MM.1S (cell line): ENCODE results near the gene SLC6A20.

Experiments
- DNase-seq: peaks from one replicate; pipeline ENCODE4 v3.0.0-alpha.2; 2015
- H2AFZ ChIP-seq: fragments of 300-600 bp; sonication (generic); 2 replicates; pipeline ENCODE4 v1.6.0; 2016; ENCODE audit warnings: antibody characterized with exemption, low read length
- H3F3A ChIP-seq: fragments of 300-600 bp; sonication (generic); 2 replicates; pipeline ENCODE4 v1.6.1; 2016; ENCODE audit warnings: mild to moderate bottlenecking, antibody characterized with exemption, low read length, moderate library complexity, mixed read lengths; ENCODE audit not compliant: insufficient read depth
- H3K27ac ChIP-seq: fragments of 300-600 bp; sonication (generic); 2 replicates; pipeline ENCODE4 v1.5.1; 2016; ENCODE audit warnings: mild to moderate bottlenecking, low read length
- H3K27me3 ChIP-seq: fragments of 300-600 bp; sonication (generic); replicated peaks from 2 replicates; pipeline ENCODE4 v1.6.0; 2016; ENCODE audit warnings: low read length; ENCODE audit not compliant: insufficient read depth
- H3K36me3 ChIP-seq: fragments of 300-600 bp; sonication (generic); replicated peaks from 2 replicates; pipeline ENCODE4 v1.6.1; 2016; ENCODE audit warnings: mild to moderate bottlenecking, low read length, mixed read lengths; ENCODE audit not compliant: insufficient read depth
- H3K4me1 ChIP-seq: fragments of 300-600 bp; sonication (generic); 2 replicates; pipeline ENCODE4 v1.6.1; 2016; ENCODE audit warnings: low read length, mixed read lengths
- H3K4me2 ChIP-seq: fragments of 300-600 bp; sonication (generic); 2 replicates; pipeline ENCODE4 v1.6.0; 2016; ENCODE audit warnings: low read depth, low read length
- H3K4me3 ChIP-seq: fragments of 300-600 bp; sonication (generic); 2 replicates; pipeline ENCODE4 v1.5.1; 2016; ENCODE audit warnings: low read length, mixed read lengths
- H3K79me2 ChIP-seq: fragments of 300-600 bp; sonication (generic); 2 replicates; pipeline ENCODE4 v1.6.1; 2016; ENCODE audit warnings: mixed run types, low read length, mixed read lengths
- H3K9ac ChIP-seq: fragments of 300-600 bp; sonication (generic); 2 replicates; pipeline ENCODE4 v1.6.1; 2016; ENCODE audit warnings: low read length, mixed read lengths
- H3K9me2 ChIP-seq: fragments of 300-600 bp; sonication (generic); replicated peaks from 2 replicates; pipeline ENCODE4 v1.6.1; 2016; ENCODE audit warnings: mild to moderate bottlenecking, low read length, mixed read lengths; ENCODE audit not compliant: insufficient read depth
- H3K9me3 ChIP-seq: fragments of 300-600 bp; sonication (generic); replicated peaks from 2 replicates; pipeline ENCODE4 v1.6.1; 2016; ENCODE audit warnings: mild to moderate bottlenecking, low read length, mixed read lengths; ENCODE audit not compliant: insufficient read depth
- H4K20me1 ChIP-seq: fragments of 300-600 bp; sonication (generic); 2 replicates; pipeline ENCODE4 v1.6.1; 2016; ENCODE audit warnings: mild to moderate bottlenecking, low read length, moderate library complexity, mixed read lengths; ENCODE audit not compliant: insufficient read depth
- EZH2 ChIP-seq: fragments of 300-600 bp; sonication (generic); optimal IDR thresholded peaks from 2 replicates; pipeline ENCODE3; 2017; ENCODE audit warnings: low read depth, mild to moderate bottlenecking, antibody characterized with exemption, low read length, mixed read lengths
- EZH2phosphoT487 ChIP-seq: fragments of 300-600 bp; sonication (generic); IDR thresholded peaks from 2 replicates; pipeline ENCODE4 v1.6.1; 2018; ENCODE audit warnings: antibody characterized with exemption, low read length
- TF ChIP-seq, protein P1 (sequence below): fragments of 300-600 bp; sonication (generic); IDR thresholded peaks from 2 replicates; pipeline ENCODE4 v1.5.1; 2016; ENCODE audit warnings: antibody characterized with exemption, low read length, mixed read lengths

Gene SLC6A20

DNA sequence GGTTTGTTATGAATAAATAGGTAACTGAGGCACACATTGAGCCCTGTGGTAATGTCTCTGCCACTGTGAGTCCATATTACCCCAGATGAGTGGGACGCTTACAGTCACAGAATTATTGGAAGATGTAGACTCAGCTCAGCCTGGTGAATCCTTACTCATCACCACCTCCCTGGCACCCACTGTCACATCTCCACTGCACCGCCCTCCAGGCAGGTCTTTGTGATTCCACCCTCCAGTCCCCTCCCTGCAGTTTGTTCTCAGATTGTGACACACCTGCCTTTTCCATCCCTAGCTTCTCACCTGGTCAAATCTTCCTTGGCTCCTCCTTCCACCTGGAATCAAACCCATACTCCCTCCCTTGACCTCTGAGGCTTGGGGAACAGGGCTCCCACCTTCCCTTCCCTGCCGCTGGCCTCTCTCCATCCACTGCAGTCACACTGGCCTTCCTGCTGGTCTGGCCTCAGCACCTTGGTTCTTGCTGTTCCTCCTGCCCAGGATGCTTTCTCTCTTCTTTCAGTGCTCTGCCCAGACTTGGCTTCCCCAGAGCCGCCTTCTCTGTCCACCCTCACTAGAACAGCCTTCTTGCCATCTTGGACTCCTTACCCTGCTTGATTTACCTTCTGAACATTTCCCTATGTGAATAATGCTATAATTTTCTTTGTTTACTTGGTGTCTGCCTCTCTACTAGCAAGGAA lies 9.4 kb downstream of the SLC6A20 start:
- no peak for TF ChIP-seq EZH2phosphoT487
- no peak for TF ChIP-seq EZH2
- TF ChIP-seq, protein P1, sequence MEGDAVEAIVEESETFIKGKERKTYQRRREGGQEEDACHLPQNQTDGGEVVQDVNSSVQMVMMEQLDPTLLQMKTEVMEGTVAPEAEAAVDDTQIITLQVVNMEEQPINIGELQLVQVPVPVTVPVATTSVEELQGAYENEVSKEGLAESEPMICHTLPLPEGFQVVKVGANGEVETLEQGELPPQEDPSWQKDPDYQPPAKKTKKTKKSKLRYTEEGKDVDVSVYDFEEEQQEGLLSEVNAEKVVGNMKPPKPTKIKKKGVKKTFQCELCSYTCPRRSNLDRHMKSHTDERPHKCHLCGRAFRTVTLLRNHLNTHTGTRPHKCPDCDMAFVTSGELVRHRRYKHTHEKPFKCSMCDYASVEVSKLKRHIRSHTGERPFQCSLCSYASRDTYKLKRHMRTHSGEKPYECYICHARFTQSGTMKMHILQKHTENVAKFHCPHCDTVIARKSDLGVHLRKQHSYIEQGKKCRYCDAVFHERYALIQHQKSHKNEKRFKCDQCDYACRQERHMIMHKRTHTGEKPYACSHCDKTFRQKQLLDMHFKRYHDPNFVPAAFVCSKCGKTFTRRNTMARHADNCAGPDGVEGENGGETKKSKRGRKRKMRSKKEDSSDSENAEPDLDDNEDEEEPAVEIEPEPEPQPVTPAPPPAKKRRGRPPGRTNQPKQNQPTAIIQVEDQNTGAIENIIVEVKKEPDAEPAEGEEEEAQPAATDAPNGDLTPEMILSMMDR, result no peak
- H3F3A ChIP-seq, result no peaks in the 10 kb centered on the region
- no peaks in the 10 kb centered on the region for H3K4me1 ChIP-seq
- no peak overlapping the region for H3K4me3 ChIP-seq
- no peaks in the 10 kb centered on the region for H3K9me2 ChIP-seq
- H3K27ac ChIP-seq, result no peak overlapping the region
- no peak overlapping the region for H3K9ac ChIP-seq
- no peaks in the 10 kb centered on the region for H3K27me3 ChIP-seq
- H3K79me2 ChIP-seq, result no peaks in the 10 kb centered on the region
- no peak for DNase-seq
- no peaks in the 10 kb centered on the region for H3K36me3 ChIP-seq
- H3K9me3 ChIP-seq, result no peaks in the 10 kb centered on the region; the same call in 1 of the 2 replicates
- H4K20me1 ChIP-seq, result no peaks in the 10 kb centered on the region
- H2AFZ ChIP-seq, result no peak overlapping the region
- H3K4me2 ChIP-seq, result no peak overlapping the region

DNA sequence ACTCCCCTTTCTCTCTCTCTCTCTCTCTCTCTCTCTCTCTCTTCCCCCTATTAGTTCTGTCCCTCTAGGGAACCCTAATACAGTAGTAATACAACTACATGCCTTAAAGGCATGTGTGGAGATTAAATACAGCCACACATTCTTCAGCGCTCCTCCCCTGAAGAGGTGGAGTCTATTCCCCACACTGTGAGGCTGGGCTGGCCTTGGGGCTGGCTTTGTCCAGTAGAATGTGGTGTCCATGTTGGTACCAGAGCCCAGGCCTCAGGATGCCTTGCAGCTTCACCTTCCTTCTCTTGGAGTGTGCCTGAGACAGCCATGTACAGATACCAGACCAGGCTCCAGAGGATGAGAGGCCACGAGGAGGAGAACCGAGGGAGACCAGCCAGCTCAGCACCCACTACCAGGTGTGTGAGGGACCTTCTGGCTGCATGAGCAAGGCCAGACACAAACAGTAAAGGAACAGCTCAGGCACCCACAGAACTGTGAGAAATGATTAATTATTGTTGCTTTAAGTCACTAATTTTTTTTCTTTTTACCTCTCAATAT lies 10.7 kb downstream of the SLC6A20 start:
- H3K27ac ChIP-seq, result no peak overlapping the region
- no peak overlapping the region for H2AFZ ChIP-seq
- H3K9ac ChIP-seq, result no peak overlapping the region
- no peaks in the 10 kb centered on the region for H3K36me3 ChIP-seq
- no peaks in the 10 kb centered on the region; the same call in 1 of the 2 replicates for H3K9me3 ChIP-seq
- H3K4me3 ChIP-seq, result no peak overlapping the region
- no peak overlapping the region for H3K4me2 ChIP-seq
- no peaks in the 10 kb centered on the region for H3F3A ChIP-seq
- DNase-seq, result no peak
- no peaks in the 10 kb centered on the region for H3K27me3 ChIP-seq
- H3K9me2 ChIP-seq, result no peaks in the 10 kb centered on the region
- TF ChIP-seq, protein P1, result no peak
- TF ChIP-seq EZH2phosphoT487 (no peak), EZH2 (no peak)
- no peaks in the 10 kb centered on the region for H4K20me1 ChIP-seq
- H3K4me1 ChIP-seq, result no peaks in the 10 kb centered on the region
- no peaks in the 10 kb centered on the region for H3K79me2 ChIP-seq

DNA sequence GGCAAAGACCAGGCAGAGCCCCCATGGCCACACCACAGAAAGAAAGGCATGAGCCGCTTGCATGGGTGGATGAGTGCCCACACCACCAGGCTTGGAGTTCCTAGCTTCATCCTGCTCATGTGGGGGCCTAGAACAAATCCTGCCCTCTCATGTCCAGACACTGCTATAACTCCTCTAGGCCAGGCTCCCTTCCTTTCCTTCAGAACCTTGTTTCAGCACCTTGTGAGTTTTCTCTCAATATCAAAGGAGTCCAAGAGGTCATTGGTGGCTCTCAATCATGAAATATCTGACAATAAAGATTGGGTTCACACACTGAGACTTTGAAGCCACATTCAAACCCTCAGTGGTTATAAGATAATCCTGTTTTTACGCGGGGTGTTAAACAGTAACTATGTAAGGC lies 12.7 kb downstream of the SLC6A20 start:
- no peaks in the 10 kb centered on the region for H3K79me2 ChIP-seq
- H3K9me3 ChIP-seq, result no peaks in the 10 kb centered on the region; the same call in 1 of the 2 replicates
- H3K9me2 ChIP-seq, result no peaks in the 10 kb centered on the region
- no peak overlapping the region for H2AFZ ChIP-seq
- H3F3A ChIP-seq, result no peaks in the 10 kb centered on the region
- no peak for DNase-seq
- no peaks in the 10 kb centered on the region for H3K27me3 ChIP-seq
- H4K20me1 ChIP-seq, result no peaks in the 10 kb centered on the region
- no peaks in the 10 kb centered on the region for H3K36me3 ChIP-seq
- no peak overlapping the region for H3K27ac ChIP-seq
- H3K4me3 ChIP-seq, result no peak overlapping the region
- no peak overlapping the region for H3K9ac ChIP-seq
- TF ChIP-seq EZH2phosphoT487 (no peak), EZH2 (no peak)
- TF ChIP-seq, protein P1, result no peak
- H3K4me2 ChIP-seq, result no peak overlapping the region
- H3K4me1 ChIP-seq, result no peaks in the 10 kb centered on the region
